SK-N-SH treated with all-trans-retinoic acid at 6 μM for 48 hours (cell line): ENCODE measurements around the gene RNF144B.
"Not testable (repeated sequence)": the region's sequence is repeated elsewhere in the genome, so short reads cannot be mapped to it uniquely, and the experiment has no call there.

Source experiments
- ATAC-seq: fragments of 200-7000 bp; cut with Tn5 transposase; 3 replicates; pipeline ENCODE4 v1.9.1; 2020; ENCODE audit warnings: mild to moderate bottlenecking, moderate library complexity
- CREB5 ChIP-seq: fragments of 250-450 bp; sonication (Bioruptor Pico); IDR thresholded peaks from 2 replicates; pipeline ENCODE4 v1.5.1; 2020; ENCODE audit warnings: low read depth, mild to moderate bottlenecking, moderate library complexity
- CSRNP3 ChIP-seq: fragments of 250-450 bp; sonication (Bioruptor Pico); IDR thresholded peaks from 2 replicates; pipeline ENCODE4 v1.5.1; 2021; ENCODE audit warnings: mild to moderate bottlenecking, moderate library complexity
- ESRRG ChIP-seq: fragments of 250-450 bp; sonication (Bioruptor Pico); IDR thresholded peaks from 2 replicates; pipeline ENCODE4 v1.6.1; 2021; ENCODE audit warnings: mild to moderate bottlenecking
- GLIS3 ChIP-seq: fragments of 250-450 bp; sonication (Bioruptor Pico); IDR thresholded peaks from 2 replicates; pipeline ENCODE4 v1.5.0; 2020; ENCODE audit warnings: mild to moderate bottlenecking, moderate library complexity
- OSR1 ChIP-seq: fragments of 250-450 bp; sonication (Bioruptor Pico); IDR thresholded peaks from 2 replicates; pipeline ENCODE4 v1.8.0; 2022; ENCODE audit warnings: moderate library complexity, mild to moderate bottlenecking, inconsistent platforms
- PATZ1 ChIP-seq: fragments of 250-450 bp; sonication (Bioruptor Pico); IDR thresholded peaks from 2 replicates; pipeline ENCODE4 v1.8.0; 2020; ENCODE audit warnings: mild to moderate bottlenecking, moderate library complexity, borderline replicate concordance
- POU6F1 ChIP-seq: fragments of 250-450 bp; sonication (Bioruptor Pico); IDR thresholded peaks from 2 replicates; pipeline ENCODE4 v1.8.0; 2021; ENCODE audit warnings: low read depth, mild to moderate bottlenecking, moderate library complexity, borderline replicate concordance
- PPARA ChIP-seq: fragments of 250-450 bp; sonication (Bioruptor Pico); IDR thresholded peaks from 2 replicates; pipeline ENCODE4 v1.5.0; 2020; ENCODE audit warnings: mild to moderate bottlenecking, borderline replicate concordance
- RARB ChIP-seq: fragments of 250-450 bp; sonication (Bioruptor Pico); IDR thresholded peaks from 2 replicates; pipeline ENCODE4 v1.8.0; 2021; ENCODE audit warnings: mild to moderate bottlenecking, moderate library complexity
- SNAI2 ChIP-seq: fragments of 250-450 bp; sonication (Bioruptor Pico); IDR thresholded peaks from 2 replicates; pipeline ENCODE4 v1.5.0; 2020; ENCODE audit warnings: mild to moderate bottlenecking, moderate library complexity
- TCF4 ChIP-seq: fragments of 250-450 bp; sonication (Bioruptor Pico); IDR thresholded peaks from 2 replicates; pipeline ENCODE4 v1.8.0; 2021; ENCODE audit warnings: mild to moderate bottlenecking, moderate library complexity, borderline replicate concordance
- TOX ChIP-seq: fragments of 250-450 bp; sonication (Bioruptor Pico); IDR thresholded peaks from 2 replicates; pipeline ENCODE4 v1.8.0; 2021; ENCODE audit warnings: mild to moderate bottlenecking, moderate library complexity, borderline replicate concordance
- TSHZ2 ChIP-seq: fragments of 250-450 bp; sonication (Bioruptor Pico); IDR thresholded peaks from 2 replicates; pipeline ENCODE4 v1.5.0; 2020; ENCODE audit warnings: mild to moderate bottlenecking, moderate library complexity
- ZC3H10 ChIP-seq: fragments of 250-450 bp; sonication (Bioruptor Pico); IDR thresholded peaks from 2 replicates; pipeline ENCODE4 v1.5.1; 2021; ENCODE audit warnings: mild to moderate bottlenecking, moderate library complexity
- ZFP30 ChIP-seq: fragments of 450-650 bp; formaldehyde crosslinking; IDR thresholded peaks from 2 replicates; pipeline ENCODE4 v1.5.0; 2022; ENCODE audit warnings: mild to moderate bottlenecking, moderate library complexity
- ZNF565 ChIP-seq: fragments of 450-650 bp; formaldehyde crosslinking; conservative IDR thresholded peaks from 2 replicates; pipeline ENCODE4 v1.5.0; 2020; ENCODE audit warnings: low read depth, mild to moderate bottlenecking, moderate library complexity
- ZNF70 ChIP-seq: fragments of 450-650 bp; formaldehyde crosslinking; IDR thresholded peaks from 2 replicates; pipeline ENCODE4 v1.5.0; 2020; ENCODE audit warnings: mild to moderate bottlenecking, moderate library complexity
- ZNF8 ChIP-seq: fragments of 450-650 bp; formaldehyde crosslinking; IDR thresholded peaks from 2 replicates; pipeline ENCODE4 v1.5.0; 2020; ENCODE audit warnings: mild to moderate bottlenecking, moderate library complexity

RNF144B gene

GRCh38 chr6:18352842-18353241, 34.3 kb upstream of the RNF144B start:
- TF ChIP-seq TSHZ2 (no peak), POU6F1 (CRISPR knock-in tag) (no peak), ZNF565 (no peak), TCF4 (CRISPR knock-in tag) (no peak)

GRCh38 chr6:18353251-18353650, 33.9 kb upstream of the RNF144B start:
- TF ChIP-seq GLIS3 (CRISPR knock-in tag): no peak
- no peak for TF ChIP-seq PPARA
- no peak for TF ChIP-seq ZNF8 (CRISPR knock-in tag)
- no peak for TF ChIP-seq ZNF565
- no peak for TF ChIP-seq ZNF70 (CRISPR knock-in tag)
- no peak for TF ChIP-seq POU6F1 (CRISPR knock-in tag)
- no peak for TF ChIP-seq SNAI2 (CRISPR knock-in tag)
- no peak for TF ChIP-seq OSR1
- no peak for TF ChIP-seq TSHZ2
- TF ChIP-seq ZC3H10 (CRISPR knock-in tag): no peak
- TF ChIP-seq ZFP30: no peak
- no peak for TF ChIP-seq RARB
- no peak for TF ChIP-seq PATZ1 (CRISPR knock-in tag)
- no peak for TF ChIP-seq TOX (CRISPR knock-in tag)
- TF ChIP-seq ESRRG: no peak
- TF ChIP-seq TCF4 (CRISPR knock-in tag): no peak
- ATAC-seq: no peak

More at GRCh38 chr6:18352842-18353241, 34.3 kb upstream of the RNF144B start:
- ATAC-seq: no peak

- not testable (repeated sequence) for ATAC-seq
Observed at GRCh38 chr6:18357546-18357945, 29.6 kb upstream of the RNF144B start.

GRCh38 chr6:18359237-18359885, 27.8 kb upstream of the RNF144B start:
- ATAC-seq: no peak
- no peak for TF ChIP-seq CREB5 (CRISPR knock-in tag)
- no peak for TF ChIP-seq ZFP30
- no peak for TF ChIP-seq CSRNP3
- TF ChIP-seq ZNF565: no peak
- TF ChIP-seq POU6F1 (CRISPR knock-in tag): no peak
- no peak for TF ChIP-seq OSR1
